ENCODE results near the gene PLPP3.
"Not testable (repeated sequence)": the region's sequence is repeated elsewhere in the genome, so short reads cannot be mapped to it uniquely, and the experiment has no call there.

The PLPP3 gene

GRCh38 chr1:56578963-56579875 lies at the start of gene PLPP3:
PLPP3 (minus strand) TSS chr1:56579563; CDS start chr1:56579016, 547 bp downstream.
- no peak for DNase-seq

GRCh38 chr1:56627636-56628039 lies 48.3 kb upstream of the PLPP3 start:
- DNase-seq = no peak

DNA sequence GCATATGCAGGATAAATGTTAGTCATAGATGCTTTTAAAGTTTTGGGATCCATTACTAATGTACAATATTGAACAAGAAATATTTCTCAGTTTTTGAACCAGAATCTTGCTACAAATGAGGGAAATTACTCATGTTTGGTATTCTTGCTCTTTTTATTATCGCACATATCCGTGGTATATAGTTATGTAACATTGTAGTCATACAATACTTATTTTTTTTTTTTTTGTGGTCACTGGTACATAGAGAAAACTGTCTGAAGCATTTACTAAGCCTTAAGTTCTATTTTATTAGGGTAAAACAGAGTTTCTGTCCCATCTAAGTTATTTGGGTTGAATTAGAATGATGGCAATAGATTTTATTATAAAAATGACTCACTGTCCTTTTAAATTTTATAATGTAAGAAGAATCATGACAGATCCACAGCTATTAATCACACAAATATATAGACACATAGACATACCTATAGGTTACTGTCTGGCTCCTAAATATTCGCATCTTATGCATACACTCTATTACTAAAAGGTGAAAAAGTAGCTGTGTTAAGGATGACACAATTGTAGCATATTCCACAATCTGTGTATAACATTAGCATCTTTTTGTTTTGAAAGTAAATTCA lies 47.8 kb upstream of the PLPP3 start:
- DNase-seq = no peak

DNA sequence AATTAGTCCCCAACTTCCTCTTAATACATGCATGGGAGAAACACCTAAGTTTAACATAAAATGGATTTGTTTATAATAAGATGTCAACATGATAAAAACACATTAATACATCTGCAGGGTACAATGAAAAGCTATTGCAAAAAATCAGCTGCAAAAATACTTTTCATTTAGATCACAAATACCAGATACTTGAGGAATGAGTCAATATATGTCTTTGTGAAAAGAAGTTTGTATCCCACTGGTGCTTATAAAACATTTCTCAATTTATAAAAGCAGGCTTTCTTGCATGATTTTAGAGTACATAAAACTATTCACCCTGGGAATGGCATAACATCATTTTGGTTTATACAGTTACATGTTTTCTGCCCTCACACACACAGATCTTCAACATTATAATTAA lies 47.2 kb upstream of the PLPP3 start:
- no peak for DNase-seq

GRCh38 chr1:56625819-56626440 lies 46.6 kb upstream of the PLPP3 start:
- no peak for DNase-seq

GRCh38 chr1:56617141-56617540 lies 37.8 kb upstream of the PLPP3 start:
- no peak for DNase-seq

- DNase-seq = not testable (repeated sequence)
Measured at GRCh38 chr1:56610770-56611169, 31.4 kb upstream of the PLPP3 start.

- DNase-seq = not testable (repeated sequence)
Measured at GRCh38 chr1:56610097-56610496, 30.7 kb upstream of the PLPP3 start.

GRCh38 chr1:56595397-56596191 lies 16.2 kb upstream of the PLPP3 start:
- not testable (repeated sequence) for DNase-seq

- no peak for DNase-seq
Measured at GRCh38 chr1:56591909-56592308, 12.5 kb upstream of the PLPP3 start.

DNA sequence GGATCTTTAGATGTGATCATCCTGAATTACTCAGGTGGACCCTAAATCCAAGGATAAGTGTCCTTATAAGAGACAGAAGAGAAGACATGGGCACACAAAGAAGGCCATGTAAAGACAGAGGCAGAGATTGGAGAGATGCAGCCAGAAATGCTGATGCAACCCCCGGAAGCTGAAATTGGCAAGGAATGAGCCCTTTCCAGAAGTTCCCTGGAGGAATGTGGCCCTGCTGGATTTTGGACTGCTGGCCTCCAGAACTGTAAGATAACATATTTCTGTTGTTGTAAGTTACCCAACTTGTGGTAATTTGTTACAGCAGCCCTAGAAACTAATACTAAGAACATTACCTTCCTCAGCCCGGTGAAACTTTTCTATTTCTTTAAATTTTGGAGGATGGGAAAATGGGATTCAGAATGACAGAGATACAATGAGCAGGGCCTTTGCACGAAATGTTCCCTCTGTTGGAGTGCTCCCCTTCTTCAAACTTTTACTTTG lies 11.2 kb upstream of the PLPP3 start:
- no peak for DNase-seq

DNA sequence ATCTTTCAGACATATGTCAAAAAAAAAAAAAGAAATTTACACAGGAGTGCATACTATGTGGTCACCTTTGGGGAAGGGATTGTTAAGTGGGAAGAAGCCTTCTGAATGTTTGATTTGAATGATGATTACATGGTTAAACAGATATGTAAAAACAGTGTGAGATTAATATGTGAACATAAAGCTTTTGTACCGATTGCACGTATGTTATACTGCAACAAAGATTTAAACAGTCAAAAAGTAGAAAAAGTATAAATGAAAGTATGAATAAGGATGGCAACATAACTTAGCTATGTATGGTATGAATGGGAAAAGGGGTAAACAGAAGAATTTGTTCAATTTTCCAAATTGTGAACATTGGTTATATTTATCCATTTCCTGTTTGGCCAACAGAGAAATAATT lies 10.0 kb upstream of the PLPP3 start:
- no peak for DNase-seq

DNA sequence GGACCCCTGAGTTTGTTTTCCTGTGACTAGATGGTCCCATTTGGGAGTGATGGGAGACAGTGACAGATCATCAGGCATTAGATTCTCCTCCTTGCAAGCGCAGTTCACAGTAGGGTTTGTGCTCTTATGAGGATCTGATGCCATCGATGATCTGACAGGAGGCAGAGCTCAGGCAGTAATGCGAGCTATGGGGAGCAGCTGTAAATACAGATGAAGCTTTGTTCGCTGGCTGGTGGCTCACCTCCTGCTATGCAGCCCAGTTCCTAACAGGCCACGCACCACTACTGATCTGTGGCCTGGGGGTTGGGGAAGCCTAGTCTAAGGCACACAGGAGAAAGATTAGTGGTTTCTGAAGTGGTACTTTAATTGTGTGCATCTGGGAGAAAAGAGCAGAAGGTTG lies 7.1 kb upstream of the PLPP3 start:
- no peak for DNase-seq

- DNase-seq = no peak
Measured at GRCh38 chr1:56585985-56586384, 6.6 kb upstream of the PLPP3 start.

DNA sequence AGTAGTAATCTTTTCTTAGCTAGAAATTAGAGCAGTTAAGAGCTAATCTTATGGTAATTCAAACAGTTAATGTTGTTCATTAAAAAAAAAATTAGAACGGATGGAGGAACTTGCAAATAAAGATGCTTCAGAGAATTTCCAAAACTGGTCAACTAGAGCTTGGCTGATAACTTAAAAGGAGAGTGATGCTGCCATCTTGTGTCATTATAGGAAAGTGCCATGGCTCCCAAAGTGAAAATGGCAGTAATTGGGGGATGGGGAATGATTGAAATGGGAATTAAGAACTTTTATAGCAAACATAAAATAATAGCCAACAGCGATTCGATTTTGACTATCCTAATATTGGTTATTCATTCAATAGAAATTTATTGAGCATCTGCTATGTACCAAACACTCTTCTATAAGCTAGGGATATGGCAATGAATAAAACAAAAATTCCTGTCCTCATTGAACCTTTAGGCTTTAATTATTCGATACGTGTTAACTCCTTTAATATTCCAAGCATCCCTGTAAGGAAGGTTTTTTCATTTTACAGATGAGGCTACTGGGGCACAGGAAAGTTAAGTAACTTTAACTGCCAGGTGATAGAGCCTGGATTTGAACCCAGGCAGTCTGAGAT lies 5.7 kb upstream of the PLPP3 start:
- DNase-seq = no peak

DNA sequence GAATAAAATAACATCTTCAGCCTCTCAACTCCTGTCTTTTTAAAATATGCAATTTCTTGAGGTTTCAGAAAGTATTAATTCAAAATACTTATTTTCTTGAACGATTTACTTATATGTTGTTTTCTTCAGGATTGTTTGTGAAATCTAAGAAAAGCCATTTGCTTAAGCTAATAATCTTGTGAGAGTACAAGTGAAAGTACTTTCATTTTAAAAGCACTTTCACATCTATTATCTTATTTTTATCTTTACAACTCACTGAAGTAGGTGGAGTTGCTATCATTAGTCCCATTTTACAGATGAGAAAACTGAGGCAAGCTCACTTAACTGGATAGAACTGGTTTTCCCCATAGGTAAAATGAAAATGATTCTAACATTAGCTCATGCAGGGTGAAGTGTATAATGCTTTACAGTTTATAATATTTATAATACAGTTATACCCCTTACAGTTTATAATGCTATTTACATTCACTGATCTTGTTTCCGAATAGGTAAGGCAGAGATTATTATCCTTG lies 4.7 kb upstream of the PLPP3 start:
- no peak for DNase-seq

GRCh38 chr1:56580771-56581170 lies 1.4 kb upstream of the PLPP3 start:
- DNase-seq = no peak

GRCh38 chr1:56578138-56578962 lies 1.0 kb downstream of the PLPP3 start:
- DNase-seq = no peak

GRCh38 chr1:56577406-56578137 lies 1.8 kb downstream of the PLPP3 start:
- DNase-seq = no peak

DNA sequence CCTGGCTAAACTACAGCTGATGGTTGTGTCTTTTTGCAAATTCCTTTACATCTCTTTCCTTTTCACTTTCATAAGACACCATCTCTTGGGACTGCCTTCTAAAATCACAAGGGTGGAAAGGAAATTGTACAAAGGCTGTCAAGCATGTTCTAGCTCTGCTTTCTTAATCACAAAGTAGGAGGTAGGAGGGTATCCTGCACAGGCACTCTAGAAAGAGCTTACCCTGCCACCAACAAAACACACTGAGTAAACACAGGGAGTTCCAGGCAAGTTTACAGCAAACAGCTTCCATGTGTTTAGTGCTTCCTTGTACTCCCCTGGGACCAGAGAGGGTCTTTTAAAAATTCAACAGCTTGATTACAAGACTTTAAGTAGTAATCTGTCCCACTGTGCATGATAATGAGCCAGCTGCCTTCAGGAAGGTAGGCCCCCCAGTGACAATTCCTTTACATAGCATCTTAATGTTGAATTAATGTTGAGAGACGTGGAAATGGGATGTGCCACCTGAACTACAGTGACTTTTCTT lies 2.4 kb downstream of the PLPP3 start:
- no peak for DNase-seq
